Stimulated activated effector memory CD8-positive, alpha-beta T cell treated with anti-CD3 and anti-CD28 coated beads, Interleukin-12 subunit alpha, Interleukin-12 subunit beta, amount 100 ng/mL, for 72 hours (primary cell): ENCODE data around the gene VAC14.

ENCODE experiments used
- ATAC-seq: fragments of 150-1000 bp; cut with Tn5 transposase; 2 replicates; pipeline ENCODE4 v1.10.0; 2021
- DNase-seq, 2 donors: peaks; one replicate each; pipeline ENCODE4 v3.0.0; 2021 to 2022; ENCODE audit warnings: low spot score in 2 of 2
- H3K27ac Mint-ChIP-seq: one replicate; pipeline ENCODE4 v1.8.0; 2022; ENCODE audit warnings: mild to moderate bottlenecking, mixed read lengths
- H3K36me3 Mint-ChIP-seq: one replicate; pipeline ENCODE4 v1.8.0; 2022; ENCODE audit warnings: mild to moderate bottlenecking, mixed read lengths
- H3K4me1 Mint-ChIP-seq: one replicate; pipeline ENCODE4 v1.8.0; 2022; ENCODE audit warnings: mixed read lengths
- H3K4me3 Mint-ChIP-seq: one replicate; pipeline ENCODE4 v1.8.0; 2022; ENCODE audit warnings: mild to moderate bottlenecking, mixed read lengths
- H3K9me3 Mint-ChIP-seq: one replicate; pipeline ENCODE4 v1.8.0; 2022; ENCODE audit warnings: mixed read lengths

VAC14 gene

GRCh38 chr16:70685061-70685937 is 115.7 kb downstream of the VAC14 start:
- peaks cover 6% of the 10 kb centered on the region for H3K4me1 Mint-ChIP-seq
- no peaks in the 10 kb centered on the region for H3K36me3 Mint-ChIP-seq
- H3K27ac Mint-ChIP-seq, result no peak overlapping the region
- peak overlapping the region; percentile 18 for H3K4me3 Mint-ChIP-seq
- no peaks in the 10 kb centered on the region for H3K9me3 Mint-ChIP-seq
- ATAC-seq, result peak; percentile 43
- DNase-seq, result no peak

GRCh38 chr16:70684146-70685060 is 116.6 kb downstream of the VAC14 start:
- Mint-ChIP-seq H3K36me3 (no peaks in the 10 kb centered on the region), H3K9me3 (no peaks in the 10 kb centered on the region), H3K4me3 (peak overlapping the region; percentile 18), H3K4me1 (peaks cover 7% of the 10 kb centered on the region), H3K27ac (no peak overlapping the region)
- DNase-seq (no peak), ATAC-seq (no peak)

- peaks cover 18% of the 10 kb centered on the region for H3K4me1 Mint-ChIP-seq
- DNase-seq (no peak), ATAC-seq (no peak)
- H3K9me3 Mint-ChIP-seq, result no peaks in the 10 kb centered on the region
- H3K27ac Mint-ChIP-seq, result no peak overlapping the region
- no peak overlapping the region for H3K4me3 Mint-ChIP-seq
- no peaks in the 10 kb centered on the region for H3K36me3 Mint-ChIP-seq
Measured at GRCh38 chr16:70683146-70683944, 117.6 kb downstream of the VAC14 start.

DNA sequence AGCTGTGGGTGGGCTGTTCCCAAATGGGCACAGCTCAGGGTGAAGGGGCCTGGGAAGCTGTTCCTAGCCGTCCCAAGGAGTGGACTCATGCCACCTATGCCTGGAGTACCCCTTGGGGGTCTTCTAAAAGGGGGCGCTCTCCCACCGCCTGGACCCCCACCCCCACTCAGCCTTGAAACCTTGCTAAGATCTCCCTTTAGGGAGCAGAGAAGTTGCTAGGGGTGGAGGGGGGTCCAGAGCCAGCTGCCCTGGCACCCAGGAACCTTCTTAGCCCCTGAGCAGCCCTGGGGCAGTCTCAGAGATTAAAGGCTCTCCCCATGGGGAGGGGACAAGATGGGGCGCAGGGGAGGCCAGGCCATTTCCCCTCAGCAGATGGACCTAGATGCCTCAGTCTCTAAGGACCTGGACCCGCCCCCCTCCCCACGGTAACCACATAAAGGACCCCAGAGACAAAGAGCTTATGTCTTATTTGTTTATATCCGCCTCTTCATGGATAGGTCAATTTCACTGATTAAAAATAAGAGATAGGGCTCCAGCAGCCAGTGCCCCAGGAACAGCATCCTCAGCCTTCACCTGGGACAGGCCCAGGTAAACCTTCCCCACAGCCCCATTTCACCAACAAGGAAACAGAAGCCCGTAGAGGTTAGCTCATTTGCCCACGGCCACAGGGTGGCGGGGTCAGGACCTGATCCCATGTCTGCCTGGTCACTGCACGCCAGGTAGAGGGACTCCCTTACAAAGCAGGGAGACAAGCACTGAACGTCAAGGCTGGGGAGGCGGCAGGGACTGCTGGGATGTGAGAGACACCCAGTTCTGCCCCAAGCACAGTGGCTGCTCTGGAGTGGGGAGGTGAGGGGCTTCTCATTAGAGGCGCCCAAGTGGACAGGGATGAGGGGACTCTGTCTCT is 118.5 kb downstream of the VAC14 start:
- H3K9me3 Mint-ChIP-seq, result no peaks in the 10 kb centered on the region
- DNase-seq (no peak), ATAC-seq (no peak)
- no peak overlapping the region for H3K4me3 Mint-ChIP-seq
- H3K36me3 Mint-ChIP-seq, result no peaks in the 10 kb centered on the region
- no peak overlapping the region for H3K27ac Mint-ChIP-seq
- peaks cover 19% of the 10 kb centered on the region for H3K4me1 Mint-ChIP-seq

DNA sequence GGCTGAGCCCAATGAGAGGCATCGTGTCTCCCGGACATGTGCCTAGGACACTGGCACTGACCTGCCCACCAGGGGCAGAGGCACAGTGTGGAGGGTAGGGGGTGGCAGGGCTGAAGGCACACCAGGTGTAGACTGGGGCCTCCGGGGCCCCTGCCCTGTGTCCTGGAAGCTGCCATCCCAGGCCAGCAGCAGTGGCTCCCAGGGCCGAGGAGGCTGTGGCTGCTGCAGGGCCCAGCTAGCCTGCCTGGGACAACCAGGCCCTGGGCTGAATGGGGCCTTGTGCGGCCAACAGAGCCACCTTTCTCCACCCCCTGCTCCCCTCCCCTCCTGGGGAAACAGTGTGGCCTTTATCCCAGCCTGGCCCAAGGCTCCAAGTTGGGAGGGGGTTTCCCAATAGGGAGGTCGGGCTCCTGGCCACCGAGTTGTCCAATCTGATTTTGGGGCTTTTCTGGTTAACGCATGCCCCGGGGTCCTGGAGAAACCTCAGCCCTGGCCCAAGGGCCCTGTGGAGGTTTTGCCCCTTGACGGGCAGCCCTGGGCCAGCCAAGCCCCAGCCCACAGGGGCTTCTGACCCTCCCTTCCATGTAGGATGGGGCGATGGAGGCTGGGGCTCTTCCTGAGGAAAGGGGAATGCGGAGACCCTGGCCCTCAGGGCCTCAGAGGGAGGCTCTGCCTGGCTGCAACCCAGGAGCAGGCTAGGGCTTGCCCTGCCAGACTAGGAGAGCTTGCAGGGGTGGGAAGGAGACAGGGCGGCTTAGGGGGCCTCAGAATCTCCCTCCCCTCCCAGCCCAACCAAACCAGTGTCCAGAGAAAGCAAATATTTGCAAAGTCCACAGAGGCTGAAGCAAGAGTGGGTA is 119.3 kb downstream of the VAC14 start:
- no peak overlapping the region for H3K4me3 Mint-ChIP-seq
- no peak overlapping the region for H3K27ac Mint-ChIP-seq
- H3K36me3 Mint-ChIP-seq, result no peaks in the 10 kb centered on the region
- DNase-seq (no peak), ATAC-seq (no peak)
- H3K4me1 Mint-ChIP-seq, result peaks cover 19% of the 10 kb centered on the region
- no peaks in the 10 kb centered on the region for H3K9me3 Mint-ChIP-seq

- Mint-ChIP-seq H3K27ac (no peak overlapping the region), H3K4me3 (no peak overlapping the region), H3K4me1 (peaks cover 19% of the 10 kb centered on the region), H3K9me3 (no peaks in the 10 kb centered on the region), H3K36me3 (no peaks in the 10 kb centered on the region)
- no peak for ATAC-seq
- DNase-seq, result no peak
Measured at GRCh38 chr16:70680495-70681381, 120.2 kb downstream of the VAC14 start.

GRCh38 chr16:70679671-70680494 is 121.1 kb downstream of the VAC14 start:
- no peak overlapping the region for H3K4me3 Mint-ChIP-seq
- peak overlapping the region; percentile 63 for H3K27ac Mint-ChIP-seq
- H3K4me1 Mint-ChIP-seq, result peaks cover 19% of the 10 kb centered on the region
- no peaks in the 10 kb centered on the region for H3K36me3 Mint-ChIP-seq
- ATAC-seq (no peak), DNase-seq (no peak)
- no peaks in the 10 kb centered on the region for H3K9me3 Mint-ChIP-seq

- DNase-seq (no peak), ATAC-seq (peak; percentile 17)
- H3K27ac Mint-ChIP-seq, result peak overlapping the region; percentile 63
- H3K36me3 Mint-ChIP-seq, result no peaks in the 10 kb centered on the region
- peak overlapping the region; percentile 4 for H3K4me3 Mint-ChIP-seq
- H3K9me3 Mint-ChIP-seq, result no peaks in the 10 kb centered on the region
- H3K4me1 Mint-ChIP-seq, result peaks cover 19% of the 10 kb centered on the region
Measured at GRCh38 chr16:70678898-70679670, 121.9 kb downstream of the VAC14 start.

DNA sequence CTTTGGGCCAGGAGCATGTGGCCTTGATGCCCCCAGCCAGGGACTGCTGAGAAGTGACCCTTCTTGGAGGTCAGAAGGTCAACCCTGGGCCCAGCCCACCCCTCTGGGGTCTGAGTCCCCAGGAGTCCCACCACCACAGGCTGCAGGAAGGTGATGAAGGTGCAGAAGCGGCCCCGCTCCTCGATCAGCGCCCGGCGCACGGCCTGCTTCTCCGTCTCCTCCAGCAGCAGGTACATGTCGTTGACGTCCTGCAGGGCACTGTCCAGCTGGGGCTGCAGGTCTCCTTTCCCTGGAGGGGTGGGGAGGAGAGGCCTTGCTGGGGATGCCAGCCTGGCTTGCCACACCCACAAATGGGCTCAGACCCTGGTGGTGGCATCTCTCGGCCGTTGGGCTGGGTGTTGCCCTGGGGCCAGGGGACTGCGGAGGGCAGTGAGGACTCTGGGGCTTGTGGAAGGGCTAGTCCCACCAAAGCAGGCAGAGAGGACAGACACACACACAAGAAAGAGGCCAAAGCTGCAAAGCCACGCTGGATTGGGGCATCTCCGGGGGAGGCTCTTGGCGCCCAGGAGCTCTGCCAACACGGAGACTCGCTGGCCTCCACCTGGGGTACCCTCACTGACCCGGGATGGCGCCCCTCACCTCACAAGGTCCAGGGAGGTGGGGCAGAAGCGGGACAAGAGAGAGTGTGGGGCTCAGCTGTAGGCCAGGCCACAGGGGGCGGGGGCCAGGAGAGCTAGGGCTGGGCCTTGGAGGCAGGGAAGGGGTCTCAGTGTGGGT is 122.6 kb downstream of the VAC14 start:
- ATAC-seq, result no peak
- Mint-ChIP-seq H3K4me3 (peak overlapping the region; percentile 4), H3K27ac (no peak overlapping the region), H3K4me1 (peaks cover 19% of the 10 kb centered on the region), H3K36me3 (no peaks in the 10 kb centered on the region), H3K9me3 (no peaks in the 10 kb centered on the region)
- DNase-seq, result no peak

GRCh38 chr16:70677499-70678120 is 123.3 kb downstream of the VAC14 start:
- H3K27ac Mint-ChIP-seq, result no peak overlapping the region
- H3K4me1 Mint-ChIP-seq, result peaks cover 19% of the 10 kb centered on the region
- H3K9me3 Mint-ChIP-seq, result no peaks in the 10 kb centered on the region

More at GRCh38 chr16:70677499-70678120, 123.3 kb downstream of the VAC14 start:
- no peaks in the 10 kb centered on the region for H3K36me3 Mint-ChIP-seq
- DNase-seq (no peak), ATAC-seq (no peak)
- H3K4me3 Mint-ChIP-seq, result no peak overlapping the region
